HepG2 (cell line): ENCODE data around the gene TDRD1. TPM values are rescaled to one million over a fixed set of nuclear protein-coding genes. Genes with fewer than 3 reads are reported as not detected.
A peak's percentile ranks its signal among the peaks of the same experiment; 100 is the strongest.

Experiments used
- AGO1 ChIP-seq: fragments of 200-400 bp; formaldehyde crosslinking; IDR thresholded peaks from 2 replicates; pipeline ENCODE4 v1.6.1; 2017; ENCODE audit warnings: mild to moderate bottlenecking, low read depth, low read length, moderate library complexity; ENCODE audit not compliant: poor library complexity, severe bottlenecking
- ATF1 ChIP-seq: IDR thresholded peaks from 2 replicates; pipeline ENCODE4 v1.6.1; 2016; ENCODE audit warnings: mild to moderate bottlenecking, control low read depth
- GATAD1 ChIP-seq: IDR thresholded peaks from 2 replicates; pipeline ENCODE4 v1.6.1; 2016; ENCODE audit warnings: missing genetic modification reagents, missing compliant biosample characterization
- HIVEP1 ChIP-seq: sonication (generic); formaldehyde crosslinking; IDR thresholded peaks from 2 replicates; pipeline ENCODE4 v1.4.0; 2020; ENCODE audit warnings: mild to moderate bottlenecking, missing genetic modification reagents
- HOXA5 ChIP-seq: sonication (generic); formaldehyde crosslinking; IDR thresholded peaks from 2 replicates; pipeline ENCODE4 v1.4.0; 2020; ENCODE audit warnings: missing genetic modification reagents
- KIAA2018 ChIP-seq: sonication (generic); formaldehyde crosslinking; IDR thresholded peaks from 2 replicates; pipeline ENCODE4 v1.5.0; 2020; ENCODE audit warnings: mild to moderate bottlenecking, missing genetic modification reagents, borderline replicate concordance
- PHB2 ChIP-seq: fragments of 450-650 bp; IDR thresholded peaks from 2 replicates; pipeline ENCODE4 v1.6.1; 2018; ENCODE audit not compliant: partially characterized antibody
- SRSF1 ChIP-seq: fragments of 200-400 bp; formaldehyde crosslinking; optimal IDR thresholded peaks from 2 replicates; pipeline ENCODE3; 2017; ENCODE audit warnings: mild to moderate bottlenecking, low read depth, low read length, moderate library complexity
- STAT5B ChIP-seq: sonication (generic); formaldehyde crosslinking; IDR thresholded peaks from 2 replicates; pipeline ENCODE4 v1.4.0; 2020; ENCODE audit warnings: missing genetic modification reagents
- THAP7 ChIP-seq: sonication (generic); formaldehyde crosslinking; IDR thresholded peaks from 2 replicates; pipeline ENCODE4 v1.8.1; 2023; ENCODE audit warnings: mild to moderate bottlenecking, missing genetic modification reagents
- ZBTB7A ChIP-seq: sonication (generic); formaldehyde crosslinking; IDR thresholded peaks from 2 replicates; pipeline ENCODE4 v1.8.0; 2022; ENCODE audit warnings: mild to moderate bottlenecking, missing genetic modification reagents
- ZNF121 ChIP-seq: sonication (generic); formaldehyde crosslinking; IDR thresholded peaks from 2 replicates; pipeline ENCODE4 v1.5.0; 2020; ENCODE audit warnings: mild to moderate bottlenecking, missing genetic modification reagents
- ZNF556 ChIP-seq: sonication (generic); formaldehyde crosslinking; IDR thresholded peaks from 2 replicates; pipeline ENCODE4 v1.4.0; 2020; ENCODE audit warnings: mild to moderate bottlenecking, missing genetic modification reagents, borderline replicate concordance
- ZNF788 ChIP-seq: sonication (generic); formaldehyde crosslinking; IDR thresholded peaks from 2 replicates; pipeline ENCODE4 v1.5.0; 2020; ENCODE audit warnings: mild to moderate bottlenecking, missing genetic modification reagents, borderline replicate concordance
- ZNF891 ChIP-seq: sonication (generic); formaldehyde crosslinking; IDR thresholded peaks from 2 replicates; pipeline ENCODE4 v1.5.0; 2020; ENCODE audit warnings: mild to moderate bottlenecking, missing genetic modification reagents
- polyA plus RNA-seq, 8 experiments: library from polyadenylated mRNA; depleted of rRNA in 3 of 8; stranded (reverse) in 7 of 8; unstranded in 1 of 8; fragments of >200 nt; fragmentation: Illumina TruSeq in 4 of 8; extraction: Trizol in 4 of 8; gene quantifications; 2 replicates each; pipeline versions ENCODE4 v1.2.1 to v1.2.3, GENCODE V29; 2011 to 2016; ENCODE audit warnings: low read depth in 4 of 8, missing spikeins in 1 of 8, mixed read lengths in 1 of 8; ENCODE audit not compliant: insufficient read depth in 1 of 8
- total RNA-seq, 5 experiments: library from RNA; depleted of rRNA; stranded (reverse); fragments of >200 nt; fragmentation: Illumina TruSeq; extraction: Trizol; gene quantifications; 2 replicates each; pipeline ENCODE4 v1.2.3, GENCODE V29; 2016; ENCODE audit warnings: low read depth in 1 of 5

Gene TDRD1
- total and polyA plus RNA-seq, 2 of the 13 experiments (the other 11 are each of a cell fraction or from before 2014, with no cell fraction given), result not detected

DNA sequence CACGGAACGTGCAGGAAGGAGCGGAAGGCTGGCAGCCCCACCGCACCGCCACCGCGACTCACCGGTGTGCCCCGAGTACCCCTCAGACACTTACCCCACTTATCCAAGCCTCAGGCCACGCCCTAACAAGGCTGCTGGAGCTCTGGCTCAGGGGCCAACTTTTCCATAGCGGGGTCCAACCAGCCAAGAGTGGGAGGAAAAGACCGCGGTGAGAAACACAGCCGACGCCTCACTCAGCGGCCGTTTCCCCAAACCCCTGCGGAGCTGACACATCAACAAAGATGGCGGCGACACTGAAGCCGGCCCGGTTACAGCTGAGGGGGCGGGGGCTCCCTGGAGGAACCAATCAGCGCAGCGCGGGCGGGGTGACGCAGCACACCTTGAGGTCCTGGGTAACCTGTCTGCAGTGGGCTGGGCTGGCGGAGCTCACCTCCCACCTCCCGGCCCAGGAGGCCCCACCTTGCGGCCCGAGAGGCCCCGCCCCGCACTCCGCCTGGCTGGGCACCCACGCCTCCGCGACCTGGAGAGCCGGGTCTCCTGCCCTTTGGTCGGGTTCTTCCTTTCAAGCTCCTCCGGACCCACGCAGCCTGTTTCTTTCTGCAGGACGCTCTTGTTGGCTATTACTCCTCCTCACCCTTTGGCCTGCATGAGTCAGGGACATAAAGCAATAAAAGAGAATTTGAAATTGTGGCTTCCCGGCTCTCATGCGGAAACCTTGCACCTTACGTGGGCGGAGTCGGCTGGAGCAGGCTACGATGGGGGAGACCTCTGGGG lies 5.0 kb upstream of the TDRD1 start, which contains the start of gene CCDC186 (continued):
- peak; percentile 50 for TF ChIP-seq AGO1
- no peak for TF ChIP-seq THAP7 (CRISPR knock-in tag)
- TF ChIP-seq ZBTB7A (CRISPR knock-in tag), result 0 out of 2 replicates have a peak, but pooled peaks have one; percentile 5
- TF ChIP-seq KIAA2018 (CRISPR knock-in tag), result no peak
- peak; percentile 63; the same call in 1 of the 2 replicates for TF ChIP-seq ZNF788 (CRISPR knock-in tag)
- peak; percentile 60 for TF ChIP-seq ATF1 (CRISPR knock-in tag)
- peak; percentile 80; the same call in 1 of the 2 replicates for TF ChIP-seq ZNF891
- no peak for TF ChIP-seq ZNF556
- TF ChIP-seq GATAD1 (CRISPR knock-in tag), result peak; percentile 68; the same call in 1 of the 2 replicates
- TF ChIP-seq PHB2, result no peak
- no peak for TF ChIP-seq STAT5B
- peak; percentile 72 for TF ChIP-seq ZNF121 (CRISPR knock-in tag)
- TF ChIP-seq HOXA5 (CRISPR knock-in tag), result peak; percentile 76
- TF ChIP-seq SRSF1, result peak; percentile 60
- TF ChIP-seq HIVEP1 (CRISPR knock-in tag), result peak; percentile 45
